ENCODE results near the gene OR10J1.
"Not testable (repeated sequence)": the region's sequence is repeated elsewhere in the genome, so short reads cannot be mapped to it uniquely, and the experiment has no call there.

Gene OR10J1, protein sequence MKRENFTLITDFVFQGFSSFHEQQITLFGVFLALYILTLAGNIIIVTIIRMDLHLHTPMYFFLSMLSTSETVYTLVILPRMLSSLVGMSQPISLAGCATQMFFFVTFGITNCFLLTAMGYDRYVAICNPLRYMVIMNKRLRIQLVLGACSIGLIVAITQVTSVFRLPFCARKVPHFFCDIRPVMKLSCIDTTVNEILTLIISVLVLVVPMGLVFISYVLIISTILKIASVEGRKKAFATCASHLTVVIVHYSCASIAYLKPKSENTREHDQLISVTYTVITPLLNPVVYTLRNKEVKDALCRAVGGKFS

DNA sequence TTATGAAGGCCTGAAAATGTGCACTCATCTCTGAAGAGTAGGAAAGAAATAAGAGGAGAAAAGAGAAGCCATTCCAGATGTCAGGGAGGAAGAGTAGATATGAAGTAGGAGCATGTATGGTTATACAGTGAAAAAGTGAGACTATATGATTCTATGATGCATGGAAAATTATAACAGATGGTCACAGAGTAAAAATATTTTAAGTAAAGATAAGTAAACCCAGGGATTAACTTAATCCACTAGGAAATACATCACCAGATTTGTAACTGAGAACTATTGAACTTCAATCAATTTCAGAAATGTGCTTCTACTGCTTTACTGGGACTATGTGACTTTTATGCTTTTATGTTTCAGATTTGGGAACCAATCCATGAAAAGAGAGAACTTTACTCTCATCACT, at the start of gene OR10J1:
OR10J1 (plus strand) TSS at position 301 of the 400 bp plus-strand sequence; CDS start at position 371, 70 bp downstream.
- DNase-seq (ENCODE audit: low read depth in 2 of 2): no peak

DNA sequence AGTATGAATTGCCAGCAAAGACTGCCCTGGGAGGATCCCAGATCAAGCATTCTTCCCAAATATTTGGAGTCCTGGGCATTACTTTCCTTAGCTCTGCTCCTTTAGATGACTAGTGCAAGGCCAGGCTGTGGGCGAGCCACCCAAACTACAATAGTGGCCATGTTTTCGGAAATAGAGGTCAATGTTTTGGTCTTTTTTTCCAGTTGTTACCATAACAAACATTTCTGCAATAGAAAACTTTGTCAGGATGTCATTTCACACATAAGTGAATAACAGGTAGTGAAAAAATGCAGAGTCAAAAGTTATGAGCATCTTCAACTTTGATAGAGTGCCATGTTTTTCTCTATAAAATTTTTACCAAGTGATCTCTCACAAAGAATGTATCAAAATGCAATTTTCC, 32.7 kb upstream of the OR10J1 start:
- no peak for DNase-seq (ENCODE audit: low read depth in 2 of 2)

DNA sequence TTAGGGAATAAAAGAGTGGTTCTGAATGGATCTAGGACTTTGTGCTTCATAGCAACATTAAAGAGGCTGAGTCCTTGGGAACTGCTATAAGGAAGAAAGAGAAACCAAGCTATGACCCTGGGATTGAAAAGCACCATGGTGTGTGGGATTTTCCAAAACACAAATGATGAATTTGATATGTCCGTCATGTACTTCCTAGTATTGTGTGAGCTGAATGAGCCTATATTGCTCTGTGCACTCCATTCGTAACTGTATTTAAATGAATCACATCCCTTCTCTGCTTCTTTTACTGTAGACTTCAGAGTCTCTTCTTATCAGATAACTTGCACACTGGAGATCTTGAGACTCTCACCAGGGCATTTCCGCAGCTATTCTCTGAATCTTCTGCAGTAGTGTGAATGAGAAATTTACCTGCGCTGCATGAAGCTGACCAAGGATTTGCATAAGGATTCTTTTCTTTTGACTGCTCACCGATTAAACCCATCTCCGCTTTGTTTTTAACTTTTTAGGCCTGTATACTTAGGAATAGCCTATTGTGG, 30.6 kb upstream of the OR10J1 start:
- DNase-seq (ENCODE audit: low read depth in 2 of 2): no peak

DNA sequence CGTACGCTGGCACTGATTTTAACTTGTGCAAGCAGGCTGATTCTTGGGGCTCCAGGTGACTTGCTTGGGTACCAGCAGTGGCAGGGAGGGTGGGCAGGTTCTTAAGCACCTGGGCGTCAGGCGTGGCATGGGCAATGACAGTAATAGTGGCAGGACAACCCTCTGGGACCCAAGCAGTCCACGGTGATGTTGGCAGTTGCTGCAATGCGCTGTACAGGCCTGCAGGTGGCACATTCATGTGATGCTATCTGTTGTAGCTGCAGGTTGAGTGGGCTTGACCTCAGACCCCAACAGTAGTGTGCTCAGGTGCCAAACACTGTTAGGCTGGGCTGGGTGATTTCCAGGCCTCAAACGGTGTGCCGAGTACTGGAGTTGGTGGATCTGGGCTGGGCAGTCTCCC, 17.7 kb upstream of the OR10J1 start:
- no peak for DNase-seq (ENCODE audit: low read depth in 2 of 2)

DNA sequence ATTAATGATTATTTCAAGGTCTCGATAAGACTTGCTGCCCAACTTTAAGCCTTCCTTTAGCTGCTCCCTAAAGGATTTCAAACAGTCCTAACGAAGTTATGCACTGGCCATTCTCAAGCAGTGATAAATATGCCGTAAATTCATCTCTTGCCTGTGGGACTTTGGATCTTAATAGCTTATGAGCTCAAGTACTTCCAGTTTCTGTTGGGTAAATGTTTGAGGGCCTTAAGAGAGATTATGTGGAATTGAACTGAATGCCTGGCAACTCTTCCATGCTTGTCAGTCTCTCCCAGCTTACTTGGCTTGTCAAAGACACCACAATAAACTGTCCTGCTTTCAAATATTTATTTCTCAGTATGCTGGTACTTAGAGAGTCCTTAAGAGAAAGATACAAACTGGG, 11.0 kb upstream of the OR10J1 start:
- no peak for DNase-seq (ENCODE audit: low read depth in 2 of 2)

DNA sequence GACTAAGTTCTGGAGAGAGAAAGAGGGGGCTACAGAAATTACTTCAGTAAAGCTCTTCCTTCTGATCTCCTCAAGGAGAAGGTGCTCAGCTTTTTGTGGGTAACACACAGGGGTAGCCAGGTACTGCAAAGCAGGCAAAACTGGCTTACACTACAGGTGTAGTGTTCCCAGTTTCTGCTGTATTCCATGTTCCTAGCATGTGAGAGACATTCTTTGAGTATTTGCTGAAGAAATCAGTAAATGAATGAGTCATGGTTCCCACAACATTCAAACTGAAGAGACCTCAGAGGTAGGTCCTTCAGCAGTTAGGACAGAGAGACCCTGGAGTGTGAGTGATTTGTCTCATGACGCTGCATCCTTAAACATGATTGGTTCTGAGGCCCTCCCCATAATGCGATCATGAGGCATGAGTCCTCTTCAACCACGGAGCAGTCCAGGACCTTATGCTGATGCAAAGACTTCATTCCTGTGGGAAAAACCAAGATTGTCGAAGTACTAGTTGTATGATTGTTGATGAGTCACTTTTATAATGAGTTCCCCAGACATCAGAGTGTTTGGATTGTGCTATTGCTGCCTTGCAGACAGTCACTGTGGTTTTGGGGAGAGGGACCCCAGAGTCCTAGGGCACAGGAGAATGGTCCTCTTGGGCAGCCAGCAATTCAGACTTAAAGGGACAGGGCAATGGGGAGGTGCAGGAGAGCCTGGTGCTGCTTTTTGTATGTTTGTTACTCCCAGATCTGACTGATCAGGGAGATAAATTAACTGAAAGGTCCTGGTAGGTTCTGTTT, 10.3 kb upstream of the OR10J1 start:
- no peak for DNase-seq (ENCODE audit: low read depth in 2 of 2)

DNA sequence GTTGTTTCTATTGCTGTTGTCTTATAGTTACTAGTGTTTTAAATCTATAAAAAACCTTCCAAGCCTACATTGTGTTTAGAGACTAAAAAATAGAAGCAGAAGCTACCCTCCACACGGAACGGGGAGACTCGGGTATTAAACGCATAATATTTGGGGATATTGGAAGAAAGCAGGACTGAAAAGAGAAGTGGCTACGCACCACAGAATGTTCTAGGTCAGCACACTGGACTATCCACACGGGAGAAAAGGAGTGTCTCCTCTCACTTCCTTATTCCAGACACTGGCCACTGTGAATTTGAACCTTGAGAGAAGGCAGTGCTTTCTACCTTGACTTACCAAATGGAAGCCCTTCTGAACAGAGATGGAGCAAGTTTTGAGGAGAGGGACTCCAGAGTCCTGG, 8.5 kb upstream of the OR10J1 start:
- DNase-seq (ENCODE audit: low read depth in 2 of 2): no peak

DNA sequence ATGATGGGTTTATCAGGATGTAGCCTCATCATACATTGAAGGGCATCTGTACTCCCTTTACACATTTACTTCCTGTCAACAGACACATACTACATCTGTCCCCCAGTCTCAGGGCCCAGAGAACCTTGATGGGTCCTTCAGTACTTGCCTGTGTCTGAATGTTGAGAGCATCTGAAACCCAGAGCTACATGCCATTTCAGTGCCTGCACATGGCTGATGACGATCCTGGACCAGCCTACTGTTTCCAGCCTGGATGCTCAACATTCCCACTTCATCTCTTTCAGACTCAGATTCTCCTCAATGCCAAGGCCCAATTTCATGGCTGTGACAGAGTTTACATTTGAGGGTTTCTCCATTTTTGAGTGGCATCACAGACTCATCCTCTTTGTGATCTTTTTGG, 7.6 kb upstream of the OR10J1 start, which contains the start of gene OR10J4:
OR10J4 (plus strand) TSS at position 301 of the 400 bp plus-strand sequence.
- no peak for DNase-seq (ENCODE audit: low read depth in 2 of 2)

DNA sequence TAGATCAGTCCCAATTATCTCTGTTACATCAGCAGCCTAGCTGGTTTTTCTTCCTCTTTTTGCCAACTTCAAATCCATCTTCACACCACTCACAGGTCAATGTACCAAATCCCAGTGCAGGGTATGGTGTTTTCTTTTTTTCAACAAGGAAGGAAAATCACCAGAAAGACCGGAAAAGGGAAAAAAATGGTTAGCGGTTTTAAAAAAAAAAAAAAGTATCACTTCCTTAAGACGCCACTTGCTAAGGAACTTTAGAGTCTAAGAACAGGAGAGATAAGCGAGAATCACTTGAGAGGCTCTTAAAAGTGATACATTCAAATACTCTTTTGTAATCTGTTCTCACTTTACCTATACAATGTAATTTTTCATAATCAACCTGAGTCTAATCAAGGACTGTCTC, 3.1 kb upstream of the OR10J1 start:
- no peak for DNase-seq (ENCODE audit: low read depth in 2 of 2)

DNA sequence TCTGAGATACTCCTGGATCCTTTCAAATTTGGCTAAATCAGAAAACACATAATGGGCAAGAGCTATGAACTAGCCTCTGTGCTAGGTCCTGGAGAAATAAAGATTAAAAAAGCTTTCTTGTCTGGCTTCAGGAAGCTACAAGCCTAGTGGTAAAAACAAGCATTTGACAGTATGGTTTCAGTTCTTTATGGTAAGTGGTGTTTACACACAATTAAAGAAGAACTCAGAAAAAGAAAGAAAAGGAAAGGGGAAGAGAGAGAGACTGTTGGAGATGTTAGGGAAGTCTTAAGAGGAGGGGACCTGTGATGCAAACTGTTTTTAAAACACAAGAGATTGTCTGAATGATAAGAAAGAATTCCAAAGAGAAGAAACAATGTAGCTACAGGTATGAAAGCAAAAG, 1.8 kb downstream of the OR10J1 start:
- DNase-seq (ENCODE audit: low read depth in 2 of 2): no peak

DNA sequence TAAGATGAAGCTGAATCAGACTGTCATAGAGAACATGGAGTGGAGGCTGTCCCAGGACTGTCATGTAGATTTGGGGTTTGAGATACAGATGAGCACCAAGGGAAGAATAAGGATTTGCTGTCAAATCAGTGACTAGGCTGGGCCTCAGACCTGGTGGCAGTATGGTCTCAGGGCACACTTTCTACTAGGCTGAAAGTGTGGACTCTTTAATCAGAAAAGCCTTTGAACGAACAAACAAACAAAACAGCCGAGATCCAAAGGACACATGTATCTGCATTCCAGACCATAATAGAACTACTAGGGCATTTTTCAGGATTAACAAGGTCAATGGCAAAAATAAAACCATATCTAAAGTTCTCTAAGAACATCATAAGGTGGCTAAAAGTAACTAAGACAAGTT, 2.9 kb downstream of the OR10J1 start:
- DNase-seq (ENCODE audit: low read depth in 2 of 2): no peak

DNA sequence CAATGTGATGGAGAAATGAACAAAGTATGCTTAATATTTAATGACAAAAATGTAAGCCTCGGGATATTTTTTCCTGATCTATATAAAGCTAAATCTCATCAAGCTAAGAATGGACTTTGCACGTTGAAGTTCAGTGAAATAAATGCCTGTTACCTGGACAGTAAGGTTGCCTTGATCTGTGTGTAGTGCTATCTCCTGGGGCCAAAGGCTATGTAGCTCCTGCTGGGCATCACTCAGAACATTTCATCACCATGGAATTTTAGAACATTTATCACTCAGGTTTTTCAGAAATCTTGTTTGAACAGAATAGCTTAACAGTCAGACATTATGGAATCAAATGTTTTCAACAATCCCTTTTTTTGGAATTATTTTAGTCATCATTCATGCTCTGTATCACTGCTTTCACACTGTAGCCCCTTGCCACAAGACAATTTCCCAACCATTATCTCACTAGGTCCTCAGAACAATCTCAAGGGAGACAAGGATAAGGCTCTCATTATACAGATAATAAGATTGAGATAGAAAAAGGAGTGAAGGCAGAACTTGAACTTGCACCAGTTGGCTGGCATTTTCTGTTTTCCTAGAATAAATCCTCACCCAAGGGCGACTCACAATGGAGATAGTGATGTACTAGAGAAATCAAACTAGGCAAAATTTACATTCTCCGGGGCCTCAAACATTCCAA, 3.7 kb downstream of the OR10J1 start:
- DNase-seq (ENCODE audit: low read depth in 2 of 2): no peak

DNA sequence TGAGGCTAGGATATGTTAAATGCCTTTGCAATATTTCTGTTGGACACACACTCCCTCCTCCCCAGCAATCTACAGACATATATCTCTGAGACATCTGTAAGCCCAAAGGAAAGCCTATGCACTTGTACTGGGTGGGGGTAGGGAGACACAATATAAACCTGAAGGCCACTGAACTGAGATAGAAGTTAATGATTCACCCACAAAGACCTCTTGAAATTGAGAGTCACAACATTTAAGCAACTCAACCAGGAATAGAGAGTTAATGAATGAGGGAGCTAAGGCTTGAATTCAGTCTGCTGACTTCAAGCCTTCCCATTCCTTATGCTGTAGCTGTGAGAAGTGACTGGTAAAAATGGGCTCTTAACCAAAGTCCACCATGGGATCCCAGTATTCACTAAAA, 5.0 kb downstream of the OR10J1 start:
- DNase-seq (ENCODE audit: low read depth in 2 of 2): no peak

DNA sequence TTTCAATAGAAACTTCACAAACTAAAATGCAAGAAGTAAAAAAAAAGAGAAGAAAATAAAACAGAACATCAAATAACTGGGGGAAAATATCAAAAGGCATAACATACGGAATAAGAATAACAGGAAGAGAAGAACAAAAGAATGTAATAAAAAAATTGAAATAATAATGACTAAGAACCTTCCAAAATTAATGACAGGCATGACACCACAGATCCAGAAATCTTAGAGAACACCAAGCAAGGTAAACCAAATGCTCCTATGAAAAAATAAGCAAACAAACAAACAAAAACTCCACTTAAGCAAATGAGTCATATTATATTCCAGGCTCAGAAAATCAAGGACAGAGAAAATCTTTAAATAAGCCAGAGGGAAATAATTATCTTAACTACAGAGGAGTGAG, 8.7 kb downstream of the OR10J1 start:
- no peak for DNase-seq (ENCODE audit: low read depth in 2 of 2)

DNA sequence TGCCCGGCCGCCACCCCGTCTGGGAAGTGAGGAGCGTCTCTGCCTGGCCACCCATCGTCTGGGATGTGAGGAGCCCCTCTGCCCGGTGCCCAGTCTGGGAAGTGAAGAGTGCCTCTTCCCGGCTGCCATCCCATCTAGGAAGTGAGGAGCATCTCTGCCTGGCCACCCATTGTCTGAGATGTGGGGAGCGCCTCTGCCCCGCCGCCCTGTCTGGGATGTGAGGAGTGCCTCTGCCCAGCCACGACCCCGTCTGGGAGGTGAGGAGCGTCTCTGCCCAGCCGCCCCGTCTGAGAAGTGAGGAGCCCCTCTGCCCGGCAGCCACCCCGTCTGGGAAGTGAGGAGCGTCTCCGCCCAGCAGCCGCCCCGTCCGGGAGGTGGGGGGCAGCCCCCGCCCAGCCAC, 10.1 kb downstream of the OR10J1 start:
- not testable (repeated sequence) for DNase-seq (ENCODE audit: low read depth in 2 of 2)

DNA sequence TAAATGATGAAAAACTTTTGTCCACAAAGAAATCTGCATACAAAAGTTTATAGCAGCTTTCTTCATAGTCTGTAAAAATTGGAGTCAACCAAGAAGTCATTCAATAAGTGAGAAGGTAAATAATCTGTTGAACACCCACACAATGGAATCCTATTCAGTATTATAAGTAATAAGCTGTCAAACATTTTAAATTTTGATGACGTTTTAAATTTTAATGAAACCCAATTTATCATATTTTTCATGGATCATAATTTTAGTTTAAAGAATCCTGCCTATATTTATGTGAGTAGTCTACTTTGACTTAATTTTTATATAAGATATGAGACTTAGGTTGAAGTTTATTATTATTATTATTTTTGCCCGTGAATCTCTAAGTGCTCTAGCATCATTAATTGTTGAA, 20.0 kb downstream of the OR10J1 start:
- no peak for DNase-seq (ENCODE audit: low read depth in 2 of 2)

DNA sequence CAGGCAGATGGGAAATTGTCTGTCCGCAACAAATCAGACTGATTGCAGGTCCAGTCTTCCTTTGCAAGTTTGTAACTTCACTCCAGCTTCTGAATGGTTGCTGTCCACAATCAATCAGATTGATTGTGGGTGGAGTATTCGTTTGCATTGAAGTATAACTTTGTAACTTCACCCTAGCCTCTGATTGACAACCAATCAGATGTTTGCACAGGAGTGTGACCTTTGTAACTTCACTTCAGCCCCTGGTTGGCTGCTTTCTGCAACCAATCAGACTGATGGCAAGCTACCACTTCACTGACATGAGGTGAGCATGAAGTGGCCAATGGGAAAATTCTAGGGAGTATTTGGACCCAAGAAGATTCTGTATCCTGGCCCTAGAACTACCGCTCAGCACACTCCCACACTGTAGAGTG, 25.7 kb downstream of the OR10J1 start:
- no peak for DNase-seq (ENCODE audit: low read depth in 2 of 2)

DNA sequence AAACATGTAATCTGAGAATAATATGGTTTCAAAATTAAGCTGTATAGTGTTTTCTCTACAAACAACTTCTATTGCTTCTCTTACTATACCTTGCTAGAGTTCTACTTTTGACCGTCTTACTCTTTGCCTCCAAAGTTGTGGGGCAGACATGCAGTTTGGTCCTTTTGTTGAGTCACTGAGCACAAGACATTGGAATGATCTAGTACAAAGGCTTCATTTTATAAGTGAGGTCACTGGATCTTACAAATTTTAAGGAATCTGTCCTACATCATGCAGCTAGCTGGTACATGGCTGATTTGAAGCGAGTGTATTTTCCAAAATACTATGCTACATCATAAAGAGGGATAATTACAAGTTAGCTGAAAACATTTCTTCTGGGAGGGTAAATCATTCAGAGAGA, 28.8 kb downstream of the OR10J1 start:
- DNase-seq (ENCODE audit: low read depth in 2 of 2): no peak

DNA sequence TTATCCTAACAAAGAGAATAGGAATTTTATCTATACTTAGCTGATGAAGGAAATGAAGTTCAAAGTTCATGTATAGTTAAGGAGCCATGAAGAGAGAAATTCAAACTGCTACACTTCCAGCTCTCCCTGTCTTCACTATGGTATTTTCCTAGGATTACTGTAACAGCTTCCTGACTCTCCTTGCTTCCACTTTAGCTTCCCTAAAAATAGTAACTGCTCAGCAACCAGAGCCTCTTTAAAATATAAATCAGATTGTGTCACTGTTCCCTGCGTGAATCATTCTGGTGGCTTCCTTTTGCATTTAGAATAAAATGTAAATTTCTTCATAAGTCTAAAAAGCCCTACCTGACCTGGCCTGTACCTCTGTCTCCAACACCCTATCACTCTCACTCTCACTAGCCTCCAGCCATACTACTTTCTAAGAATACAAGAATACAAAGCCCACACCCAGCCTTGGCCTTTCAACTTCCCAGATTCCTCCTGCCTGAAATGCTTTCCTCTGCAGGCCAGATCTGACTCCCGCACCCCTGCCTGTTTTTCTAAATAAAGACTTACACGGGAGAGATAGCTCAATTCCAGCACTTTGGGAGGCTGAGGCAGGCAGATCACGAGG, 30.5 kb downstream of the OR10J1 start:
- DNase-seq (ENCODE audit: low read depth in 2 of 2): no peak

DNA sequence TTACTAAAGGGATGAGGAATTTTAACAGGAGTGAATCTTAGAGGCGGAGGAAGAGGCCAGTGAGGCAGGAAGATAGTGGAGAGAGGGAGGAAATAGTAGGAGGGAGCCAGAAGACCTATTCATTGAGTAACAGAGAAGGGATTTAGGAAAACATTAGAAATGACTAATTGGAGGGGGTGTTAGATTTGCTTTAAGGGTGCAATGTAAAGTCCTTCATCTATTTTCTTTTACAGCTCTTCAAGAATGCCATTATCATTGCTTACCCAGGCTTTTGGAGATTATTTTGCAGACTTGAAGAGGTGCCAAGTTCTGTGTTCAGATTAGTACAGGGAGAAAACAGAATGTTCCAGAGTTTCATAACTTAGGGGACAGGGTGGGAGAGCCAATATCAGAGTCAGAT, 33.8 kb downstream of the OR10J1 start:
- DNase-seq (ENCODE audit: low read depth in 2 of 2): no peak

DNA sequence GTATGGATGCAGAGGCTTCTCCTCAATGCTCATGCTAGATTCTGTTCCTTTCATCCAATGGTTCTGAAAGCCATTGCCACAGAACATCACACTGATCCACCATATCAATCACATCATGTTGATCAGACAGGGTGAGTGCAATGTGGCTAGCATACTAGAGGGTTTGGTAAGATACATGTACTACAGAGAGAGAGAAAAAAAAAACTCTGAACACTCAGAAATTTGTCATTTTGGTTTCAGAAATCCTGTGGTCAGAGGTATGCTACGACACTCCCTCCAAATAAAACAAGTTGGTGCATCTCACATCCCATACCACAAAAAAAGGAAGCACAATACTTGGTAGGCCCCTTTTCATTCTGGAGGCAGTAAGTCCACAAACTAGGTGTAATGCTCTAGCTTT, 35.4 kb downstream of the OR10J1 start:
- no peak for DNase-seq (ENCODE audit: low read depth in 2 of 2)

DNA sequence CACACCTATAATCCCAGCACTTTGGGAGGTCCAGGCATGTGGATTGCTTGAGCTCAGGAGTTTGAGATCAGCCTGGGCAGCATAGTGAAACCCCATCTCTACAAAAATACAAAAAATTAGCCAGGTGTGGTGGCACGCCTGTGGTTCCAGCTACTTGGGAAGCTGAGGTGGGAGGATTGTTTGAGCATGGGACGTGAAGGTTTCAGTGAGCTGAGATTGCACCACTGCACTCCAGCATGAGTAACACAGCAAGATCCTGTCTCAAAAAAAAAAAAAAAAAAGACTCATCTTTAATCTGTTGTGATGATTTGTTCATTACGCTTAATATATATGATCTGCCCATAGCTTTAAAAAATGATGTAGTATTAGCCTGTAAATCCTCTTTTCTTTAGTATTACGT, 44.0 kb downstream of the OR10J1 start:
- DNase-seq (ENCODE audit: low read depth in 2 of 2): no peak

Measured in stimulated activated CD4-positive, alpha-beta T cell treated with anti-CD3 and anti-CD28 coated beads, Interleukin-1b, Interleukin-23, amount 100 ng/mL, for 4 hours (primary cell).